Ishikawa (cell line): ENCODE measurements around the gene ATP5MC2.

Experiments used
- CEBPB ChIP-seq: IDR thresholded peaks from 2 replicates; pipeline ENCODE4 v1.6.1; 2012
- CREB1 ChIP-seq: IDR thresholded peaks from 2 replicates; pipeline ENCODE4 v1.6.1; 2012; ENCODE audit warnings: low read depth
- EGR1 ChIP-seq: IDR thresholded peaks from 2 replicates; pipeline ENCODE4 v1.6.1; 2012
- EP300 ChIP-seq: IDR thresholded peaks from 2 replicates; pipeline ENCODE4 v1.6.1; 2012; ENCODE audit warnings: borderline replicate concordance
- FOXM1 ChIP-seq: IDR thresholded peaks from 2 replicates; pipeline ENCODE4 v1.6.1; 2012; ENCODE audit warnings: low read depth, borderline replicate concordance
- NFIC ChIP-seq: IDR thresholded peaks from 2 replicates; pipeline ENCODE4 v1.6.1; 2012
- RAD21 ChIP-seq: IDR thresholded peaks from 2 replicates; pipeline ENCODE4 v1.6.1; 2012; ENCODE audit warnings: low read depth
- TAF1 ChIP-seq: IDR thresholded peaks from 2 replicates; pipeline ENCODE4 v1.6.1; 2012; ENCODE audit warnings: low read depth, mild to moderate bottlenecking
- TCF12 ChIP-seq: IDR thresholded peaks from 2 replicates; pipeline ENCODE4 v1.6.1; 2012; ENCODE audit warnings: low read depth
- TEAD4 ChIP-seq: IDR thresholded peaks from 2 replicates; pipeline ENCODE4 v1.6.1; 2012
- YY1 ChIP-seq: IDR thresholded peaks from 2 replicates; pipeline ENCODE4 v1.6.1; 2012; ENCODE audit warnings: low read depth
- ZBTB7A ChIP-seq: IDR thresholded peaks from 2 replicates; pipeline ENCODE4 v1.6.1; 2012; ENCODE audit warnings: low read depth
- TF ChIP-seq, protein P1 (sequence below): IDR thresholded peaks from 2 replicates; pipeline ENCODE4 v1.6.1; 2012
- TF ChIP-seq, protein P2 (sequence below): IDR thresholded peaks from 2 replicates; pipeline ENCODE4 v1.6.1; 2012; ENCODE audit warnings: low read depth, mild to moderate bottlenecking
- TF ChIP-seq, protein P3 (sequence below): IDR thresholded peaks from 2 replicates; pipeline ENCODE4 v1.6.1; 2012

Gene ATP5MC2

DNA sequence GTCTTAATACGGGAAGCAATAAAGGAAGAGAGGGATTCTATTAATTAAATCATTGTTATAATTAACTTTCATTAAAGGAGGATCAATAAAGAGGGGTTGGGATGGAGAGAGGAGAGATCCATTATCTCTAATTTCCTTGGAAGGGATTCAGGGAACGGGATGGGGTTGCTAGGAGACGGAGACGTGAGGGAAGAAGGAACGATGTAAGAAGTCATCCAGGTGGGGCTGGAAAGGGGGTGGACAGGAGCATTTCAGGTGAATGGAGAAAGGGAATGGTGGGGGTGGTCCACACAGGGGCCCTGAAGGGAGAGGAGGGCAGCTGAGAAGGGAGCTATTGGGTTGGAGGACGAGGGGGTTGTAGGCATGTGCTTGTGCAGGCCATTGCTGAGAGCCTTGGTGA lies 34.2 kb upstream of the ATP5MC2 start:
- TF ChIP-seq RAD21 (no peak), CEBPB (no peak), YY1 (no peak), TAF1 (no peak), ZBTB7A (no peak), FOXM1 (no peak), NFIC (no peak), CREB1 (no peak), EP300 (no peak), EGR1 (no peak), TEAD4 (no peak), TCF12 (no peak)
- TF ChIP-seq, protein P1, sequence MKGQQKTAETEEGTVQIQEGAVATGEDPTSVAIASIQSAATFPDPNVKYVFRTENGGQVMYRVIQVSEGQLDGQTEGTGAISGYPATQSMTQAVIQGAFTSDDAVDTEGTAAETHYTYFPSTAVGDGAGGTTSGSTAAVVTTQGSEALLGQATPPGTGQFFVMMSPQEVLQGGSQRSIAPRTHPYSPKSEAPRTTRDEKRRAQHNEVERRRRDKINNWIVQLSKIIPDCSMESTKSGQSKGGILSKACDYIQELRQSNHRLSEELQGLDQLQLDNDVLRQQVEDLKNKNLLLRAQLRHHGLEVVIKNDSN, result no peak
- TF ChIP-seq, protein P2, sequence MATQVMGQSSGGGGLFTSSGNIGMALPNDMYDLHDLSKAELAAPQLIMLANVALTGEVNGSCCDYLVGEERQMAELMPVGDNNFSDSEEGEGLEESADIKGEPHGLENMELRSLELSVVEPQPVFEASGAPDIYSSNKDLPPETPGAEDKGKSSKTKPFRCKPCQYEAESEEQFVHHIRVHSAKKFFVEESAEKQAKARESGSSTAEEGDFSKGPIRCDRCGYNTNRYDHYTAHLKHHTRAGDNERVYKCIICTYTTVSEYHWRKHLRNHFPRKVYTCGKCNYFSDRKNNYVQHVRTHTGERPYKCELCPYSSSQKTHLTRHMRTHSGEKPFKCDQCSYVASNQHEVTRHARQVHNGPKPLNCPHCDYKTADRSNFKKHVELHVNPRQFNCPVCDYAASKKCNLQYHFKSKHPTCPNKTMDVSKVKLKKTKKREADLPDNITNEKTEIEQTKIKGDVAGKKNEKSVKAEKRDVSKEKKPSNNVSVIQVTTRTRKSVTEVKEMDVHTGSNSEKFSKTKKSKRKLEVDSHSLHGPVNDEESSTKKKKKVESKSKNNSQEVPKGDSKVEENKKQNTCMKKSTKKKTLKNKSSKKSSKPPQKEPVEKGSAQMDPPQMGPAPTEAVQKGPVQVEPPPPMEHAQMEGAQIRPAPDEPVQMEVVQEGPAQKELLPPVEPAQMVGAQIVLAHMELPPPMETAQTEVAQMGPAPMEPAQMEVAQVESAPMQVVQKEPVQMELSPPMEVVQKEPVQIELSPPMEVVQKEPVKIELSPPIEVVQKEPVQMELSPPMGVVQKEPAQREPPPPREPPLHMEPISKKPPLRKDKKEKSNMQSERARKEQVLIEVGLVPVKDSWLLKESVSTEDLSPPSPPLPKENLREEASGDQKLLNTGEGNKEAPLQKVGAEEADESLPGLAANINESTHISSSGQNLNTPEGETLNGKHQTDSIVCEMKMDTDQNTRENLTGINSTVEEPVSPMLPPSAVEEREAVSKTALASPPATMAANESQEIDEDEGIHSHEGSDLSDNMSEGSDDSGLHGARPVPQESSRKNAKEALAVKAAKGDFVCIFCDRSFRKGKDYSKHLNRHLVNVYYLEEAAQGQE, result no peak
- TF ChIP-seq, protein P3, sequence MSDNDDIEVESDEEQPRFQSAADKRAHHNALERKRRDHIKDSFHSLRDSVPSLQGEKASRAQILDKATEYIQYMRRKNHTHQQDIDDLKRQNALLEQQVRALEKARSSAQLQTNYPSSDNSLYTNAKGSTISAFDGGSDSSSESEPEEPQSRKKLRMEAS, result no peak

DNA sequence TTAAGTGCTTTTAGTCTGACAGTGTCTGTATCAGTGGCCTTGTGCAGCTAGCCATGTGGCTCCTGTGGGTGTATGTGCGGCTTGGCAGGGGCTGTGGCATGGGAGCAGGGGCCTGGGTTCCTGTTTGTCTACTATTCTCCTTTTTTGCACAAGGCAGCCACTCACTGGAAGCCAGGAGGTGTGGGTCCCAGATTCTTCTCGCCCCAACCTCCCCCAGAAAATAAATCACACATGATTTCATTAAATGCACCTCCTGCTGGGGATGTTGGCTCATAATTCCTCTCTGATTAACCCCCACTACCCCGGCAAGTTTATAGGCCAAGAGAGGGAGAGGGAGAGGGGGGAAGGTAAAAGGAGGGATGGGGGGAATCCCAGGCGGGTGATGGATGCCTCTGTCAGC lies 33.8 kb upstream of the ATP5MC2 start:
- TF ChIP-seq FOXM1 (no peak), NFIC (no peak), ZBTB7A (no peak), CREB1 (no peak), TEAD4 (no peak), TCF12 (no peak), YY1 (no peak), EGR1 (no peak), RAD21 (no peak), TAF1 (no peak), CEBPB (no peak), EP300 (no peak)
- TF ChIP-seq, protein P2, result no peak
- TF ChIP-seq, protein P1, result no peak
- TF ChIP-seq, protein P3, result no peak

DNA sequence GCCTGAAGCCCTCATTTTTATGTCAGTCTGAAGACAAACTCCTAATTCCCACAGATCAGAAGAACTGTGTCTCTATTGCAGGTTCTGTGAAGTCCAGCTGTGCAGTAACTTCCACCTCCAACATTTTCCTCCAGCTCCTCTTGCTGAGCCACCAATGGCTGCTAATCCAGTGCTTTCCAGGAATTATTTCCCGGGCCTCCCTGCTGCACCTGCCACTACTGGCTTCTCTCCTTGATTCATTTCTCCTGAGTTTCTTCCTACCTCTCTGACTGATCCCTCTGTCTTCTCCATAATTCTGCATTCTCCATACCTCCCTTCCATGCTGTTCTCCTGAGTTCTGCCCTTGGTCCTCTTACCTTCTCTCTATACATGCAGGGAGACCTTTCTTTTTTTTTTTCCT lies 30.2 kb upstream of the ATP5MC2 start:
- no peak for TF ChIP-seq CEBPB
- TF ChIP-seq TCF12, result no peak
- no peak for TF ChIP-seq TEAD4
- no peak for TF ChIP-seq NFIC
- TF ChIP-seq, protein P3, result no peak
- no peak for TF ChIP-seq CREB1
- no peak for TF ChIP-seq EP300
- TF ChIP-seq, protein P2, result no peak
- no peak for TF ChIP-seq EGR1

DNA sequence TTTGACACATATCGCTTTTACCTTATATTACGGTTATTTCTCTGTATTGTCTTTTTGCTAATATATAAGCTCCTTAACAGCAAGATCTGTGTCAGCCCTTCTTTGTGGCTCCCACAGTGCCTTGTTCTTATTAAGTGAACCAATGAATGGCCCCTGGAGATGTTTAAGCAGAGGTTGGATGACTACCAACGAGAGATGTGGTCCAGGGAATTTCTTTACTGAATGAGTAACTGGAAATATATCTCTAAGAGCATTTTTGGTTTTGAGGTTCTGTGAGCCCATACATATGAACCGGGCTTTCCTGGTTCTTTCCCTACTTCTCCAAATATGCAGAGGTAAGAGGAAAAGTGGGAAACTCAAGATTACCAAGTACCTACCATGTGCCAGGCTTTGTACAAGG lies 27.9 kb upstream of the ATP5MC2 start:
- TF ChIP-seq CREB1 (no peak), YY1 (no peak), TAF1 (no peak), FOXM1 (no peak), ZBTB7A (no peak), RAD21 (no peak), EGR1 (no peak), TCF12 (no peak), NFIC (no peak), TEAD4 (no peak), CEBPB (no peak), EP300 (no peak)
- TF ChIP-seq, protein P1, result no peak
- TF ChIP-seq, protein P2, result no peak
- TF ChIP-seq, protein P3, result no peak
